Neuronal stem cell (in vitro differentiated cells): Measurements from ENCODE around the gene CYSTM1.

Experiments
- DNase-seq: peaks from one replicate; pipeline ENCODE4 v3.0.0-alpha.2; 2013; ENCODE audit warnings: low spot score
- H2AFZ ChIP-seq: one replicate; pipeline ENCODE4 v1.6.1; 2013; ENCODE audit warnings: mild to moderate bottlenecking, low read length, inconsistent platforms
- H2AK5ac ChIP-seq: 2 replicates; pipeline ENCODE4 v1.6.1; 2013; ENCODE audit warnings: low read depth, mild to moderate bottlenecking, inconsistent platforms, low read length, moderate library complexity, mixed read lengths
- H2BK120ac ChIP-seq: 2 replicates; pipeline ENCODE4 v1.6.1; 2013; ENCODE audit warnings: low read depth, mild to moderate bottlenecking, inconsistent platforms, low read length, moderate library complexity, mixed read lengths
- H2BK12ac ChIP-seq: one replicate; pipeline ENCODE4 v1.6.1; 2013; ENCODE audit warnings: low read length, inconsistent platforms
- H2BK15ac ChIP-seq: 2 replicates; pipeline ENCODE4 v1.6.1; 2013; ENCODE audit warnings: mild to moderate bottlenecking, low read length, inconsistent platforms, mixed read lengths
- H2BK5ac ChIP-seq: one replicate; pipeline ENCODE4 v1.6.1; 2013; ENCODE audit warnings: inconsistent platforms, mild to moderate bottlenecking, low read length, moderate library complexity
- H3K14ac ChIP-seq: one replicate; pipeline ENCODE4 v1.6.1; 2013; ENCODE audit warnings: low read length, inconsistent platforms
- H3K18ac ChIP-seq: 2 replicates; pipeline ENCODE4 v1.6.1; 2013; ENCODE audit warnings: low read length, inconsistent platforms
- H3K23ac ChIP-seq: 2 replicates; pipeline ENCODE4 v1.6.1; 2013; ENCODE audit warnings: low read depth, mild to moderate bottlenecking, mixed read lengths, low read length, inconsistent platforms; ENCODE audit not compliant: poor library complexity
- H3K27ac ChIP-seq: replicated peaks from 3 replicates; pipeline ENCODE4 v1.5.1; 2013; ENCODE audit warnings: low read length, inconsistent platforms
- H3K27me3 ChIP-seq, 3 experiments: 2 replicates each; pipeline ENCODE4 v1.6.1; 2013; ENCODE audit warnings: low read length in 3 of 3, mild to moderate bottlenecking in 2 of 3, inconsistent platforms in 1 of 3, low read depth in 1 of 3, mixed read lengths in 1 of 3, moderate library complexity in 1 of 3; ENCODE audit not compliant: control insufficient read depth in 3 of 3, insufficient read depth in 3 of 3
- H3K36me3 ChIP-seq, 2 donors: replicated peaks in 1 of 2; 2 replicates each; pipeline ENCODE4 v1.6.1; 2013; ENCODE audit warnings: low read length in 2 of 2; ENCODE audit not compliant: control insufficient read depth in 2 of 2, insufficient read depth in 2 of 2
- H3K4ac ChIP-seq: 2 replicates; pipeline ENCODE4 v1.6.1; 2013; ENCODE audit warnings: inconsistent platforms, mild to moderate bottlenecking, low read length, moderate library complexity
- H3K4me1 ChIP-seq, 2 donors: 1 replicate in 1 of 2; 2 replicates in 1 of 2; pipeline ENCODE4 v1.6.1; 2013; ENCODE audit warnings: low read length in 2 of 2, low read depth in 1 of 2; ENCODE audit not compliant: control insufficient read depth in 2 of 2, insufficient read depth in 1 of 2
- H3K4me2 ChIP-seq: one replicate; pipeline ENCODE4 v1.6.1; 2013; ENCODE audit warnings: mild to moderate bottlenecking, low read length, inconsistent platforms; ENCODE audit not compliant: insufficient read depth, poor library complexity, severe bottlenecking
- H3K4me3 ChIP-seq, 2 donors: 2 replicates each; pipeline ENCODE4 v1.5.1; 2013; ENCODE audit warnings: low read length in 2 of 2, mild to moderate bottlenecking in 2 of 2, inconsistent platforms in 1 of 2, moderate library complexity in 1 of 2
- H3K79me1 ChIP-seq: one replicate; pipeline ENCODE4 v1.6.1; 2013; ENCODE audit warnings: low read depth, mild to moderate bottlenecking, inconsistent platforms, low read length, moderate library complexity
- H3K9ac ChIP-seq: one replicate; pipeline ENCODE4 v1.6.1; 2013; ENCODE audit warnings: mild to moderate bottlenecking, low read depth, low read length, inconsistent platforms; ENCODE audit not compliant: poor library complexity
- H3K9me3 ChIP-seq, 2 donors: replicated peaks in 1 of 2; 2 replicates each; pipeline versions ENCODE3 to v1.6.1; 2013; ENCODE audit warnings: low read length in 2 of 2, mild to moderate bottlenecking in 2 of 2, inconsistent platforms in 1 of 2, low read depth in 1 of 2, mixed read lengths in 1 of 2, moderate library complexity in 1 of 2; ENCODE audit not compliant: control insufficient read depth in 2 of 2, insufficient read depth in 1 of 2
- H4K8ac ChIP-seq: one replicate; pipeline ENCODE4 v1.6.1; 2013; ENCODE audit warnings: low read depth, mild to moderate bottlenecking, inconsistent platforms, low read length, moderate library complexity
- H4K91ac ChIP-seq: one replicate; pipeline ENCODE4 v1.6.1; 2013; ENCODE audit warnings: low read length, low read depth, mild to moderate bottlenecking, inconsistent platforms; ENCODE audit not compliant: poor library complexity
- WGBS, 2 donors: extraction: QIAGEN DNeasy Blood & Tissue Kit; methylation state at CpG; one replicate each; pipeline ENCODE4 v1.1.7; 2013; ENCODE audit warnings: missing lambda C conversion rate in 2 of 2, mixed read lengths in 1 of 2; ENCODE audit not compliant: insufficient read length in 2 of 2, insufficient replicate concordance in 1 of 2; ENCODE audit errors: extremely low coverage in 2 of 2; 5-methylcytosine and 5-hydroxymethylcytosine counted together

CYSTM1 gene

DNA sequence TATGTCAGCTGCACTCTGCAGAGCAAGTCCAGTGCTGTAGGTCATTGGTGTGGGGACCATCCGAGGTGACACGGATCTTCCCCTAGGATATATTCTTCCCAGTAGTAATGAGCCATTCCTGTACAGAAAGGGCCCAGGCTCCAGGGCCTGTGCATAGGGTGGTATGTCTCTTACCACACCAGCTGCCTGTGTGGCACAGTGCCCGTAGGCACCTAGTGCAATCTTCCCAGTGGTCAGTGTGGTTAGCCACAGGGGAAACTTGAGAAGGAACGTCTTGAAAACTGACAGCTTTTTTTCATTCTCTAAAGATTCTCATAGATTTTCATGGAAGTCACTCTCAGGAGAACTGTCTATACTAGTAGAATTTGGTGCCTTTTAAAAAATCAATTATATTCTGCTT, 39.8 kb downstream of the CYSTM1 start:
- WGBS, 2 donors, result no CpG with 5 or more reads among the region's 4 CpGs
- no peak overlapping the region for H2AK5ac ChIP-seq

DNA sequence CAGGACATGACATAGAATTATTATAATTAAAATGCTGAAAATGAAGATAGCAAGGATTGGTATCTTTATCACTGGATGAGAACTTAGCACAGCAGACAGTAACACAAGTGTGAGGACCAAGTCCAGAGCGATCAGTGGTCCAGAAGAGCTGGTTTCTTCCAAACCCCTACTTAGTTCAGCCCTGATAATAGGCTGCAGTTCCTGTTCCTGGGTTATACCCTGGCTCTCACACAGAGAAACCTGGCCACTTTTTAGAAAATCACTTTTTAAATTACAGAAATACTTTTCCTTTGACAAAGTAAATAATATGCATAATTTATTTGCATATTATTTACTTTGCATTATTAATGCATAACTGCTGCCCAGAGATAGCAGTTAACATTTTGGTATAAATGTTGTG, 40.3 kb downstream of the CYSTM1 start:
- Histone ChIP-seq H3K4me3 (no peak overlapping the region), H4K8ac (no peak overlapping the region), H3K23ac (no peak overlapping the region), H2AFZ (no peak overlapping the region), H2BK12ac (no peak overlapping the region), H2BK5ac (no peak overlapping the region), H3K9me3 (no peaks in the 10 kb centered on the region), H3K27me3 (no peaks in the 10 kb centered on the region), H3K27ac (no peak overlapping the region), H3K4ac (no peak overlapping the region), H3K79me1 (no peaks in the 10 kb centered on the region), H3K4me2 (no peak overlapping the region), H3K14ac (no peak overlapping the region), H3K9ac (no peak overlapping the region), H3K18ac (no peak overlapping the region), H3K36me3 (no peaks in the 10 kb centered on the region), H2BK120ac (no peak overlapping the region), H3K4me1 (peaks cover 0 to 12% of the 10 kb centered on the region in 2 donors), H2BK15ac (no peak overlapping the region), H4K91ac (no peak overlapping the region), H2AK5ac (no peak overlapping the region)
- no CpG with 5 or more reads among the region's 1 CpG for WGBS, 2 donors
- DNase-seq, result no peak

More for the DNA sequence above, 39.8 kb downstream of the CYSTM1 start:
- Histone ChIP-seq H4K8ac (no peak overlapping the region), H2BK5ac (no peak overlapping the region), H3K23ac (no peak overlapping the region), H3K18ac (no peak overlapping the region), H3K9me3 (no peaks in the 10 kb centered on the region), H4K91ac (no peak overlapping the region), H3K4me2 (no peak overlapping the region), H3K4ac (no peak overlapping the region), H3K27ac (no peak overlapping the region), H3K27me3 (no peaks in the 10 kb centered on the region), H2BK12ac (no peak overlapping the region), H3K36me3 (no peaks in the 10 kb centered on the region), H2BK120ac (no peak overlapping the region), H3K4me1 (peaks cover 0 to 10% of the 10 kb centered on the region in 2 donors), H2AFZ (no peak overlapping the region), H3K4me3 (no peak overlapping the region), H3K14ac (no peak overlapping the region), H2BK15ac (no peak overlapping the region), H3K79me1 (no peaks in the 10 kb centered on the region), H3K9ac (no peak overlapping the region)
- DNase-seq, result no peak

DNA sequence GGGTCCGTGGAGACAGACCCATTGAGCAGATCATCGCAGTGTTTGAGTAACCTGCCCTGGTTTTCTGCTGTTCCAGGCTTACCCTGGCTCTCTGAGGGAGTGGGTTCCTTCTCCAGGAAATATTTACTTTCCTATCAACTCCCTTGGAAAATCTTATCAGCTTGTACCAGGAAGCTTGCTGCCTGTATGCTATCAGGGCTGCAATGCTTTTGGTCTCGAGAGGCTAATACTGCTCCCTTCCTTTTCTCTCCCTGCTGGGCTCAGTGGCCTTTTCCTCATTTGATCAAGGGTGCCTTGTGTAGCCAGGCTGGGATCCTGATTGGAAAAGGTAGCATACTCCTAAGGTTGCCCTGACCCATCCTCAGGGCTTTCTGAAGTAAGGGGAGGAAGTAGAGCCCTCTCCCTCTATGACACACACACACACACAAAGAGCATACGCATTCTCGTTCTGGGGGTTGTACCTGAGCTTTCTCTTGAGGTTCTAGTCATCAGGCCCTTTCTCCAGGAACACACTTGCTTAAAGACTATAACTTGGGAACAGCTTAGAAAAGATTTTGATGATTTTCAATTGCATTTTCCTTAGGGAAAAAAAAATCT, 41.6 kb downstream of the CYSTM1 start:
- Histone ChIP-seq H3K14ac (no peak overlapping the region), H2BK120ac (no peak overlapping the region), H3K9me3 (no peaks in the 10 kb centered on the region), H3K23ac (no peak overlapping the region), H2AK5ac (no peak overlapping the region), H3K27me3 (no peaks in the 10 kb centered on the region), H3K36me3 (no peaks in the 10 kb centered on the region), H3K4me3 (no peak overlapping the region), H3K27ac (no peak overlapping the region), H3K18ac (no peak overlapping the region), H4K91ac (no peak overlapping the region), H2BK15ac (no peak overlapping the region), H3K4me2 (no peak overlapping the region), H3K9ac (peak overlapping the region; percentile 22), H2BK5ac (no peak overlapping the region), H2AFZ (no peak overlapping the region), H3K4ac (no peak overlapping the region), H3K79me1 (no peaks in the 10 kb centered on the region), H3K4me1 (peaks cover 0 to 18% of the 10 kb centered on the region in 2 donors), H2BK12ac (no peak overlapping the region), H4K8ac (no peak overlapping the region)
- no peak for DNase-seq
- no CpG with 5 or more reads among the region's 5 CpGs for WGBS, 2 donors

DNA sequence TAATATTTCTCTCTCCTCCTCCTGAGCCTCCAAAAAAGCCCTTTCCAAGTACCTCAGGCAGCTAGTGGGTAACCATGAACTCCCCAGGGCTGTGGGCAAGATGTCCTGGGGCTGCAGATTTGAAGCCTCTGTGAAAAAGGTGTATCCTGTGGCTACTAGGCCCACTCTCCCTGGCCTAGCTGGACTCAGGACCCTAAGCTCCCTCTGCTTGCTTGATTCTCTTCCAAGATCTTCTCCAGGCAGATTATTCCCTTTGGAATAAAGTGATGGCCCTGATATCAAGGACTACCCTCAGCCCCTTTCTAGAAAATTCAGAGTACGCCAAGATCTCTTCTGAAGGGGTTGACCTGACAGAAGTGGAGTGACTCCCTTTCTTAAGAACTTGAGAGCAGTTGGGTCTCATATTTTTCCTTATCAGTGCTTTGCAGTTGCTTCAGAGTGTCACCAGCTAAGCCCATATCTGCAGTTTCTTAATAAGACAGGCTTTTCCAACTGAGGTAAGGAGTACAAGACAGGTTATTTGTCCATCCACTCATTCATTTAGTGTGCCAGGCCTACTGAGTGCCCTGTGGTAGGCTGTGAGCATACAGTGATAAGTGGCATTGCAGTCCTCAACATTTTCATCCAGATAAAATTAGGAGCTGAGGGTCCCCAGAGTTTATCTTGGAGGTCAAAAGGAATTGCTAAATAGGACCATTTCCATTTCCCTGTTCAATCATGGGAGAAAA, 42.5 kb downstream of the CYSTM1 start:
- no CpG with 5 or more reads among the region's 1 CpG for WGBS, 2 donors
- Histone ChIP-seq H3K4me2 (no peak overlapping the region), H2AK5ac (no peak overlapping the region), H3K23ac (no peak overlapping the region), H3K36me3 (no peaks in the 10 kb centered on the region), H3K4ac (no peak overlapping the region), H3K4me1 (peaks cover 0 to 18% of the 10 kb centered on the region in 2 donors), H4K91ac (no peak overlapping the region), H2BK12ac (no peak overlapping the region), H3K9me3 (no peaks in the 10 kb centered on the region), H3K79me1 (no peaks in the 10 kb centered on the region), H2BK120ac (no peak overlapping the region), H4K8ac (no peak overlapping the region), H2AFZ (no peak overlapping the region), H2BK5ac (no peak overlapping the region), H3K27ac (no peak overlapping the region), H3K4me3 (no peak overlapping the region), H3K9ac (no peak overlapping the region), H3K27me3 (no peaks in the 10 kb centered on the region), H3K18ac (no peak overlapping the region), H3K14ac (no peak overlapping the region), H2BK15ac (no peak overlapping the region)
- DNase-seq, result no peak
